C4-2B (cell line): Measurements from ENCODE around the gene MEOX1.

Experiments
- ZFX ChIP-seq: fragments of 450-650 bp; IDR thresholded peaks from 2 replicates; pipeline ENCODE4 v1.6.1; 2017
- TF ChIP-seq, protein P1 (sequence below): fragments of 450-650 bp; conservative IDR thresholded peaks from 2 replicates; pipeline ENCODE4 v1.5.1; 2017; ENCODE audit warnings: mild to moderate bottlenecking

DNA sequence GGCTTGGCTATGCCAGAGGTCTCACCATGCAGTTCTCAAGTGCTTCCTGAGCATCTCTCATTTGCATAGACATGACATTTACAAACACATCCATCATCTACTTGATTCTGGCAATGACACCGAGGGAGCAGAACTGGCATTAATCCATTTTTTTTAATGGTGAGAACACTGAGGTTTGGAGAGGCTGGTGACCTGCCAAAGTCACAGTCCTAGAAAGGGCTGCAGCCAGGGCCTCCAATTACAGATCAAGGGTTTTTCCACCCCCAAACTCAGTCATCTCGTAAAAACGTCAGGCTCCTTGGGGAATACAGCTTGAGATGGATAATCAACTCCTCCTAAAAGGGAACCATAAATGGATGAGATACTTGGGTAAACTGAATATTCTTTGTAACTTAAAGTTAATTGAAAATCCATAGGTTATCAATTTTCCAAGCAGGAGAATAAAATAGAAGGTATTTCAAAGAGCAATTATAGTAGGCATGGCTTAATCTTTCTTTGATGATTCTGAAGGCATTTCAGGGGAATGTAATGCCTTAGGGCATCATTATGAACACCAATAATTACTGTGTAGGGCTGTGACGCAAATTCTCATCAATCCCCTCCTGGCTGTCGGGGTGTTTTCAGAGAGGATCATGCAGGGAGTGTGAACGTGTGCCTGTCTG lies 9.4 kb upstream of the MEOX1 start:
- TF ChIP-seq, protein P1, sequence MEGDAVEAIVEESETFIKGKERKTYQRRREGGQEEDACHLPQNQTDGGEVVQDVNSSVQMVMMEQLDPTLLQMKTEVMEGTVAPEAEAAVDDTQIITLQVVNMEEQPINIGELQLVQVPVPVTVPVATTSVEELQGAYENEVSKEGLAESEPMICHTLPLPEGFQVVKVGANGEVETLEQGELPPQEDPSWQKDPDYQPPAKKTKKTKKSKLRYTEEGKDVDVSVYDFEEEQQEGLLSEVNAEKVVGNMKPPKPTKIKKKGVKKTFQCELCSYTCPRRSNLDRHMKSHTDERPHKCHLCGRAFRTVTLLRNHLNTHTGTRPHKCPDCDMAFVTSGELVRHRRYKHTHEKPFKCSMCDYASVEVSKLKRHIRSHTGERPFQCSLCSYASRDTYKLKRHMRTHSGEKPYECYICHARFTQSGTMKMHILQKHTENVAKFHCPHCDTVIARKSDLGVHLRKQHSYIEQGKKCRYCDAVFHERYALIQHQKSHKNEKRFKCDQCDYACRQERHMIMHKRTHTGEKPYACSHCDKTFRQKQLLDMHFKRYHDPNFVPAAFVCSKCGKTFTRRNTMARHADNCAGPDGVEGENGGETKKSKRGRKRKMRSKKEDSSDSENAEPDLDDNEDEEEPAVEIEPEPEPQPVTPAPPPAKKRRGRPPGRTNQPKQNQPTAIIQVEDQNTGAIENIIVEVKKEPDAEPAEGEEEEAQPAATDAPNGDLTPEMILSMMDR = no peak
- no peak for TF ChIP-seq ZFX
